Muscle layer of colon (tissue), 2 donors: ENCODE data around the gene HES2.
"Not testable (repeated sequence)": the region's sequence is repeated elsewhere in the genome, so short reads cannot be mapped to it uniquely, and the experiment has no call there.

ENCODE experiments used
- H3K27ac ChIP-seq: one replicate; pipeline ENCODE4 v1.7.0; 2013; ENCODE audit warnings: low read depth, mild to moderate bottlenecking, low read length, moderate library complexity
- H3K27me3 ChIP-seq, 2 donors: one replicate each; pipeline ENCODE4 v1.7.0; 2013; ENCODE audit warnings: low read length in 2 of 2, mild to moderate bottlenecking in 2 of 2; ENCODE audit not compliant: insufficient read depth in 2 of 2, control insufficient read depth in 1 of 2
- H3K36me3 ChIP-seq: one replicate; pipeline ENCODE4 v1.7.0; 2013; ENCODE audit warnings: mild to moderate bottlenecking, low read length; ENCODE audit not compliant: insufficient read depth
- H3K4me1 ChIP-seq: one replicate; pipeline ENCODE4 v1.7.0; 2013; ENCODE audit warnings: mild to moderate bottlenecking, low read length; ENCODE audit not compliant: insufficient read depth
- H3K4me3 ChIP-seq, 2 donors: one replicate each; pipeline ENCODE4 v1.7.0; 2013; ENCODE audit warnings: low read length in 2 of 2, low read depth in 1 of 2, mild to moderate bottlenecking in 1 of 2, moderate library complexity in 1 of 2
- H3K9ac ChIP-seq: one replicate; pipeline ENCODE4 v1.7.0; 2013; ENCODE audit warnings: low read length
- H3K9me3 ChIP-seq: one replicate; pipeline ENCODE4 v1.7.0; 2013; ENCODE audit warnings: mild to moderate bottlenecking, low read length
- donor health status: abdominal sarcoma.
- donor health status: Adenocarcinoma of cecum.

Gene HES2

DNA sequence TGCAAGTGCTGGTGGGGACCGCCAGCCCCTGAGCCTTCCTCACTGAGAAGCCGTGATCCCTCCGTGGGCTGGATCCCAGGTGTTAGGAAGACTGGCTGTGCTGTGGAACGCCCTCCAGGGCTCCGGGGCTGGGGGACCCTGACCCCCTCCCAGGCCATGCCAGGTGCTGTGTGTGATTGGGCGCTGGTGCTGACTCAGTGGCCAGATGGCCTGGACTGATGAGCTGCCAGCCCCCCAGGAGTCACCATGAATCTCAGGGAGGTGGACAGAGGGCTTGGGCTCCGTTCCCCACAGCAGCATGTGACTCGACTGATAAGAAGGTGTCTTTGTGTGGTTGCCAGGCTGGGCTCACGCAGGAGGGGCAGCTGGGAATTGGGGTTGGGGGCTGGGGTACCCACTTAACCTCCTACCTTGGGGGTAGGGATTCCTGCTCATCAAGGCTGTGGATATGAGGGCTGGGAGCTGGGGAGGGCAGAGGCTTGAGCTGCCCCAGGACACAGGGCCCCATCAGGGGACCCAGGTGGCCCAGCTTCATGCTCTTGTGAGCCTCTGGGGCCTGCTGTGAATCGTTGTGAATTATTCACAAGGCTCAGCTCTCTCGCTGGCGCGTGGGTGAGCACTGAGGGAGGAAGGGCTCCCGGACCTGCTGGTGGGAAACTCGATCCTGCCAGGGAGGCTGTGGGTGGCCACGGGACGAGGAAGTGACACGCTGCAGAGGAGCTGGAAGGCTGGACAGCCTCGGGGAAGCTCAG, 10.1 kb upstream of the HES2 start:
- not testable (repeated sequence) for H3K36me3 ChIP-seq, H3K4me3 ChIP-seq, H3K9me3 ChIP-seq, H3K27ac ChIP-seq, H3K4me1 ChIP-seq, H3K9ac ChIP-seq
- H3K27me3 ChIP-seq: peaks cover 17 to 32% of the 10 kb centered on the region in 2 donors

DNA sequence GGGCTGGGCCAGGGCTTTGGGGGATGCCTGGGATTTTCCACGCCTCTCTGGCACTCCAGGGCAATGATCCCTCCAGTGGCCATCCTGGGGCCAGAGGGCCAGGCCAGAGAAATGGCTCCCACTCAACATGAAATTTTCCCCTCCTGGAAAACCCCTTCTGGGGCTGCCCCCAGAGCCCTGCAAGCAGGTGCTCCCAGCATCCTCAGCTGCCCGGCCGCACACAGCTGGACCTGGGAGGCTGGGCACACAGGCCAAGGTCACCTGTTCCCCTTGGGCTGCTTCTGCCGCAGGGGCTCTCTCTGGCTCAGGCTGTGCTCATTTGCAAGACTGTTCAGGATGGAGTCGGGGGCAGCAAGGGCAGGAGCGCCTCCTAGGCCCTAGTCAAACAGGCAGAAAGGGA, 8.7 kb upstream of the HES2 start:
- H3K4me3 ChIP-seq, H3K9ac ChIP-seq, H3K27ac ChIP-seq, H3K4me1 ChIP-seq, H3K9me3 ChIP-seq, H3K36me3 ChIP-seq: not testable (repeated sequence)
- H3K27me3 ChIP-seq: peaks cover 24 to 43% of the 10 kb centered on the region in 2 donors

DNA sequence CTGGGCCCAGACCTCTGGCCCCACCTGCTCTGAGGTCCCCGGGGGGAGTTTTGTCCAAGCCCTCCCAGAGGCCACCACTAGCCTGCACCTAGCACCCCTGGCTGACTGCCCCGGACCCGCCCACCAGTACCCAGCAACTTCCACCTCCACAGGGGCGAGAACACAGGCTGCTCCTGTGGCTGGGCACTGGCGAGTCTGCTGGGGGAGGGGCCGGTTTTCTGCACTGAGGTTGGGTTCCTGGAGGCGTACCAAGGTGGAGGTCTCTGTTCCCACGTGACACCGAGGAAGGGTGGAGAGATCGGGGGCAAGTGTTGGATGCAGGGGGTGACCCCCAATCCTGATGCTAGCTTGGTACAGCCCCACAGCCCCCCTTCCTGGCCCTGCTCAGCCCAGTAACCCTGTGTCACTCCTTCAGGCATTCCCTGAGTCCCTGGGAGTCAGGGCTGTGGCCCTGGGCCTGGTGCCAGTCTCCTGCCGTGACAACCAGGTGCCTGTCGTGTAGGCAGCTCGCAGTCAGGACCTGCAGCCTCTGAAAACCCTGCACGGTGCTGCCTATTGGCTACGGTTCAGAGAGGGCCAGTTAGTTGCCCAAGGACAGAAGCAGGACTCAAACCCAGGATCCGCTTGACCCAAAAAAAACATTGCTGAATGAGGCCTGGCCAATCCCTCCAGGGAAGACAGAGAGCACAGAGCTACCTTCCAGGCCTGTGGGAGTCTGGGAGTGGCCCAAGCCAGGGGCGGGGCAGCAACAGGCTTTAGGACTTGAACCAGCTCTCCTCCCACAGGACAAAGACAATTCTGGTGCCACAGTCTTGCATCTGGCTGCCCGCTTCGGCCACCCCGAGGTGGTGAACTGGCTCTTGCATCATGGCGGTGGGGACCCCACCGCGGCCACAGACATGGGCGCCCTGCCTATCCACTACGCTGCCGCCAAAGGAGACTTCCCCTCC, 8.0 kb upstream of the HES2 start:
- Histone ChIP-seq H3K4me3 (no peak overlapping the region), H3K9ac (no peak overlapping the region), H3K4me1 (no peaks in the 10 kb centered on the region), H3K27ac (no peak overlapping the region), H3K36me3 (no peaks in the 10 kb centered on the region), H3K9me3 (no peaks in the 10 kb centered on the region), H3K27me3 (peaks cover 32 to 49% of the 10 kb centered on the region in 2 donors)

DNA sequence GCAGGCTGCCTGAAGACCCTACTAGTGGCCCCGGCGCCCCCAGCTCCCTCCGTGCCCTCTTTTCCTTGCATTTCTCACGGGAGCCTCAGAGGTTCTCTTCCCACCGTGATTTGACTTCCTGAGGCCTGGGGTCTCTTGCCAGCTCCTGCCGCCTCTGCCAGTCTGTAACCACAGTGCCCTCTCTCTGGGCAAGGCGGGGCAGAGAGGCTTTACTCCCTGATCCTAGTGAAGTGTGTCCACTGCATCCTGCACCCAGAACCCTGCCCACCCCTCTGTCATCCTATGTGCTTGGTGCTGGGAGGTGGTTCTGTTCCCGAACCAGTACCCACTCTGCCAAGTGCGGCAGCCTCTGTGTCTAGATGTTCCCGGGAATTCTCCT, 7.2 kb upstream of the HES2 start:
- no peaks in the 10 kb centered on the region for H3K9me3 ChIP-seq
- no peak overlapping the region for H3K27ac ChIP-seq
- no peak overlapping the region for H3K9ac ChIP-seq
- no peaks in the 10 kb centered on the region for H3K4me1 ChIP-seq
- H3K36me3 ChIP-seq: no peaks in the 10 kb centered on the region
- H3K4me3 ChIP-seq: no peak overlapping the region
- H3K27me3 ChIP-seq: peaks cover 33 to 50% of the 10 kb centered on the region in 2 donors

DNA sequence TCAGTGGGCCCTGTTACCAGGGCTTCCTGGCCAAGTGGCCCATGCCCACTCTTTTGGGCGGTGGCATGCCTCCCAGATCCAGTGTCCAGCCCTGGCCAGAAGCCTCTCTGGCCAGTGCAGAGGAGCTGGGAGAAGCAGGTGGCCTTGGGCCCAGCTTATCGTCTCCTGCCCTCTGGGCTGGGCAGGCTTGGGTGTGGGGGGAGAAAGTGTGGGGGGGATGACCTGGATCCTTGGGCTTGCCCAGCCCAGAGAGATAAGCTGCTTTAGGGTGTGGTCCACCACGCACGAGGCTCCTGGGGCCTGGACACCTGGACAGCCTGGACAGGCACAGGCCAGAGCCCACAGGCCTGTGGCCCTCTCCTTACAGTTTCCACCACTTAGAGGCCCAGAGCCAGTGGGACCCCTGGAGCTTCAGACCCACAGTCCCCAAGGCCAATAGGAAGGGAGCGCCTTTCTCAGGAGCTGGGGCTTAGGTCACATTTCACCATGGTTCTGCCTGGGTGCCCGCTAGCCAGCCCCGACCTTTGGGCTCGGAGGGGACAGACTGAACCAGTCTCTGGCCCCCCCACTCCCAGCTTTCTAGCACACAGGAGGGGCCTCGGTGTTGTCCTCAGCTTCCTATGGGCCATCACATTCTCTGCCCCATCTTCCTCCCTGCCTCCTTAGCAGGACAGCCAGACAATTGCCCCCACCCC, 6.7 kb upstream of the HES2 start:
- Histone ChIP-seq H3K36me3 (no peaks in the 10 kb centered on the region), H3K4me1 (no peaks in the 10 kb centered on the region), H3K4me3 (no peak overlapping the region), H3K27ac (no peak overlapping the region), H3K9ac (no peak overlapping the region), H3K9me3 (no peaks in the 10 kb centered on the region), H3K27me3 (peaks cover 37 to 55% of the 10 kb centered on the region in 2 donors)

DNA sequence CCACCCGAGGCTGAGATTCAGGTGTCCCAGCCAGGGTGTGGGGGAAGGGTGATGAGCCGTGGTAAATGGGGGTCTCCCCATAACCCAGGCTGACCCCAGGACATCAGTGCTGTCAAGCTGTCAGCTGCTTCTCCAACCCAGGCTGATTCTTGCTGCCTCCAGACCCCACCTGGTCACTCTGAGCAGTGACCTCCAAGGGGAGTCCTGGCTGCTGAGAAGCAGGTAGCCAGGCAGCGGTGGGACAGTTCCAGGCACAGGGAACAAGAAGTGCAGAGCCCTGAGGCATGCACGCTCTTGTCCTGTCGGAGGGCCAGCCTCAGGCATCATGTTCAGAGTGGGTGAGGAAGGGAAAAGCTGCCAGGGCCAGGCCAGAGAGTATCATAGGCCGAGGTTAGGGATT, 5.9 kb upstream of the HES2 start:
- H3K36me3 ChIP-seq: no peaks in the 10 kb centered on the region
- no peak overlapping the region for H3K27ac ChIP-seq
- H3K4me3 ChIP-seq: no peak overlapping the region
- H3K27me3 ChIP-seq: peaks cover 45 to 63% of the 10 kb centered on the region in 2 donors
- H3K9me3 ChIP-seq: no peaks in the 10 kb centered on the region
- H3K9ac ChIP-seq: no peak overlapping the region
- H3K4me1 ChIP-seq: no peaks in the 10 kb centered on the region

DNA sequence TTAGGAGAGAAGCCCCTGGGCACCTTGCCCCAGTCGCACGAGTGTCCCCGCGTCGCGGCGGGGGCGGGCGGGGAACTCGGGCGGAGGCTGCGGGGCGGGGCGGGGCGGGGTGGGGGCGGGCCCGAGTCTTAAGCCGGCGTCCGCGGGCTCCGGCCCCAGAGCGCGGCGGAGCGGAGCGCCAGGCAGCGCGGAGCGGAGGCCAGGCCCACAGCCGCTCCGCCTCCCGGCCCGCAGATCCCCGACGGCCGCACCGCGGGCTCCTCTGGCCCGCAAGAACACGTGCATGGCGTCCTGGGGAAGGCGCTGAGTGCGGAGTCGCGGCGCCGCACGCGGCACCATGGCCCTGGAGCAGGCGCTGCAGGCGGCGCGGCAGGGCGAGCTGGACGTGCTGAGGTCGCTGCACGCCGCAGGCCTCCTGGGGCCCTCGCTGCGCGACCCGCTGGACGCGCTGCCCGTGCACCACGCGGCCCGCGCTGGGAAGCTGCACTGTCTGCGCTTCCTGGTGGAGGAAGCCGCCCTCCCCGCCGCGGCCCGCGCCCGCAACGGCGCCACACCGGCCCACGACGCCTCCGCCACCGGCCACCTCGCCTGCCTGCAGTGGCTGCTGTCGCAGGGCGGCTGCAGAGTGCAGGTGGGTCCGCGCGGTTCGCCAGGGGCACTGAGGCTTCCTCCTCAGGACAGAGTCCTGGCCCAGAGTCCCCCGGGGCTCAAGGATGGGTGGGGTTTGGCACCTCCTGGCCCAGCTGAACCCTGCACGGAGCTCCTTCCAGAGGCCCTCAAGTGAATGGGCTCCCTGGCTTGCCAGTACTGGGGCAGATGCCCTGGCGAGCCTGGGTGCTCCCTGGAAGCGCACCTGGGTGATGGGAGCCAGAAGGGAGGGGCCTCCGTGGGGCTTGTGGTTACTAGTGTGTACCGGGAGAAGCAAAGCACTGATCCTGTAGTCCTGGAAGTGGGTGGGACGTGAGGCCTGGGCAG, 5.2 kb upstream of the HES2 start, which contains the start of gene ESPN:
Gene ESPN, plus strand, starts transcription at position 158 of the 975 bp plus-strand sequence. Its CDS starts 180 bp downstream, at position 338.
- Histone ChIP-seq H3K4me3 (no peak within 1 kb of the TSS), H3K9me3 (no peaks in the 10 kb centered on the region), H3K9ac (no peak within 1 kb of the TSS), H3K36me3 (no peaks in the 10 kb centered on the region), H3K27me3 (peaks cover 52 to 71% of the 10 kb centered on the region in 2 donors), H3K4me1 (peaks cover 5% of the 10 kb centered on the region), H3K27ac (no peak within 1 kb of the TSS)

DNA sequence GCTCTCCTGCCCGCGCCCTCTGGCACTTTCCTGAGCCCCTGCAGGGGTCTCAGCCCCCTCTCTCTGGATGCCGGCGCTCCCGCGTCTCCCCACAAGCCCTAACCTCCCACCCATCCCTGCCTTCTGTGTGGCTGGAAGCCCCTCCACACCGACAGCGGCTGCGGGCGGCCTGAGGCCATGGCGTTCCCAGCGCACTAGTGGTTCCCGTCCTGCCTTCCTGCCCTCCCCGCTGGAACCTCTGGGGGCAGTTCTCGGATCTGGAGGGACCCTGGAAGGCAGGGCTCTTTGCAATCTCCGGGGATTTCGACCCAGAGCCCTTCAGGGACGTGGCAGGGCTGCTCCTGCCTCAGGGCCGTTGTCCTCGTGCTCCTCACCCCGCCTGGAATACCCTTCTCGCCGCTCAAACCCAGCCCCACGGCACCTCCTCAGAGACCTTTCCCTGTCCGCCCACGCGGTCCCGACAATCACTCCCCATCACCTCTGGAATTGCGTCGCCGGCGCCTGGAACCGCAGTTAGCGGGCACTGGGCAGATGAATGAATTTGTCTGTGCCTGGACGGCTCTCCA, 4.4 kb upstream of the HES2 start:
- no peak overlapping the region for H3K4me3 ChIP-seq

DNA sequence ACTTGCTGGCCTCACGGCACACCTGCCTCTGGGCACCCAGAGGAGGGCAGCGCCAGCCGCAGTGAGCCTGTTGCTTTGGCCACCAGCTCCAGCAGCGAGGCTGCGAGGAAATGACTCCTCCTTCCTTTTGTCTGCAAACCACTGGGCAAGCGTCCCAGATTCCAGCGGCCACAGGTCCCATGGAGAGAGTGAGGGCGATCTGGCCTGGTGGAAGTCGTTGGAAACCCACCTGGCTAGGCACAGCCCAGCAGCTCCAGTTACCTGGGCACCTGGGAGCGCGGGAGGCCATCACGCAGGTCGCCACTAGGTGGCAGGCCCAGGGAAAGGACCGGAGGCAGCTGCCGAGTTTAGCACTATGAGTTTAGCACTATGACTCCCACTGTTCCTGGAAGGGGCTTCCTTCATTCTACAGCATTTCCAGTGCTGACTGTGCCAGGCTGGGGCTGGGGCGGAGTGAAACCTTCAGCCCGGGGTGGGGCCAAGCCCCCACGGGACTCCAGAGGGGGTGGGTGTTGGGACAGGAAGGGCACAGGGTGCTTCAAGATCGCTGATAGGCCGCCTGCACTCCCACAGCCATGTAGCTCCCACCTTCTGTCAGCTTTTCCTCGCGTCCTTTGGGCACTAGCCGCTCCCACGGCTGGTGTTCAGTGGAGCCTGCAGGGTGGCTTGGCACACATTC, 3.7 kb upstream of the HES2 start:
- no peaks in the 10 kb centered on the region for H3K36me3 ChIP-seq
- no peak overlapping the region for H3K27ac ChIP-seq
- peaks cover 5% of the 10 kb centered on the region for H3K4me1 ChIP-seq
- peaks cover 52 to 85% of the 10 kb centered on the region in 2 donors for H3K27me3 ChIP-seq
- H3K4me3 ChIP-seq: no peak overlapping the region
- H3K9me3 ChIP-seq: no peaks in the 10 kb centered on the region
- no peak overlapping the region for H3K9ac ChIP-seq

More for the DNA sequence above, 4.4 kb upstream of the HES2 start:
- Histone ChIP-seq H3K4me1 (peaks cover 5% of the 10 kb centered on the region), H3K9ac (no peak overlapping the region), H3K9me3 (no peaks in the 10 kb centered on the region), H3K27ac (no peak overlapping the region), H3K27me3 (peaks cover 52 to 79% of the 10 kb centered on the region in 2 donors), H3K36me3 (no peaks in the 10 kb centered on the region)

DNA sequence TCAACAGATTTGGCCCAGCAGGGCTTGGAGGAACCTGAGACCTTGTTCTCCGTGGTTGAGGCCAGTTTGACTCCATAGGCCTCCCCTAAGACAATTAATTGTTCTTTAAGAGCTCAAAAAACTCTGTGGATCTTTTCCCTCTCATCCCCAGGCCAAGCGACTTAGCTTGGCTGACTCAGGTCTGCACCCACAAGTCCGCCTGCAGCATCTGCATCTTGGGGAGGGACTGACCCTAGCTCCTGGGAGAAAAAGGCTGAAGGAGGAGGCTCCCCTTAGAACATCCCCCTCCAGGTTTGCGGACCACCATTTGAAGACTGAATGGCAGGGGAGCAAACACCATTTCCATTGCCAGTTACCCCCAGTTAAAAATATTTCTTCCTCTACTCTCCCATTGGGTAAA, 1.5 kb upstream of the HES2 start:
- Histone ChIP-seq H3K9ac (no peak overlapping the region), H3K4me3 (no peak overlapping the region), H3K9me3 (no peaks in the 10 kb centered on the region), H3K27ac (no peak overlapping the region), H3K27me3 (peaks cover 55 to 90% of the 10 kb centered on the region in 2 donors), H3K4me1 (peaks cover 5% of the 10 kb centered on the region), H3K36me3 (no peaks in the 10 kb centered on the region)
